Measurements from ENCODE around the gene GPR39.

DNA sequence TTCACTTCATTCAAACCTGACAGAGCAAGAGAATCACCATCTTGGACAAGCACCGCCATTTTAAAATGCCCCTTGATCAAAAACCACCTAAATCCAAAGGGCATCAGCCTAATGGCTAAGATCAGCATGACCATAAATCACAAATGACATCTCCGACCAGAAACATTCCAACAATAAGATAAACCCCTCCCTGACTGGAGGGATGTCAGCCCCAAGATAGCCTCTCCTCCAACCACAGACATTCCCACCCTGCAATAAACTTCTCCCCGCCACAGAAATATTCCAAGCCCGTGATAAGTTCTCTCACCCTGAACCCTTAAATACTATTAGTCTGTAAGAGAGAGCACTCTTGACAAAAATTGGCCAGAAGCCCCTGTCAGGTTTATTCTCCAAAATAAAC is 275.0 kb downstream of the GPR39 start:
- TF ChIP-seq, protein P1, sequence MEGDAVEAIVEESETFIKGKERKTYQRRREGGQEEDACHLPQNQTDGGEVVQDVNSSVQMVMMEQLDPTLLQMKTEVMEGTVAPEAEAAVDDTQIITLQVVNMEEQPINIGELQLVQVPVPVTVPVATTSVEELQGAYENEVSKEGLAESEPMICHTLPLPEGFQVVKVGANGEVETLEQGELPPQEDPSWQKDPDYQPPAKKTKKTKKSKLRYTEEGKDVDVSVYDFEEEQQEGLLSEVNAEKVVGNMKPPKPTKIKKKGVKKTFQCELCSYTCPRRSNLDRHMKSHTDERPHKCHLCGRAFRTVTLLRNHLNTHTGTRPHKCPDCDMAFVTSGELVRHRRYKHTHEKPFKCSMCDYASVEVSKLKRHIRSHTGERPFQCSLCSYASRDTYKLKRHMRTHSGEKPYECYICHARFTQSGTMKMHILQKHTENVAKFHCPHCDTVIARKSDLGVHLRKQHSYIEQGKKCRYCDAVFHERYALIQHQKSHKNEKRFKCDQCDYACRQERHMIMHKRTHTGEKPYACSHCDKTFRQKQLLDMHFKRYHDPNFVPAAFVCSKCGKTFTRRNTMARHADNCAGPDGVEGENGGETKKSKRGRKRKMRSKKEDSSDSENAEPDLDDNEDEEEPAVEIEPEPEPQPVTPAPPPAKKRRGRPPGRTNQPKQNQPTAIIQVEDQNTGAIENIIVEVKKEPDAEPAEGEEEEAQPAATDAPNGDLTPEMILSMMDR (IDR thresholded peaks at IDR 0.05), result no peak
- no peak for TF ChIP-seq POLR2A (IDR thresholded peaks at IDR 0.05)

Measured in uterus (tissue), 2 donors.